GM18499 (cell line): ENCODE measurements around the gene CACNA2D1.
"Not testable (repeated sequence)": the region's sequence is repeated elsewhere in the genome, so short reads cannot be mapped to it uniquely, and the experiment has no call there.

ENCODE experiments used
- ATAC-seq: cut with Tn5 transposase; IDR thresholded peaks from one replicate; pipeline ENCODE4 v1.9.1; 2021; ENCODE audit warnings: moderate number of reproducible peaks; ENCODE audit not compliant: insufficient read depth, unreplicated experiment

Gene CACNA2D1

GRCh38 chr7:82019551-82020475 lies 423.8 kb downstream of the CACNA2D1 start:
- ATAC-seq, result no peak

- ATAC-seq, result no peak
These were observed 425.4 kb downstream of the CACNA2D1 start for GRCh38 chr7:82018226-82018625.

GRCh38 chr7:82017334-82017943 lies 426.1 kb downstream of the CACNA2D1 start:
- no peak for ATAC-seq

- ATAC-seq, result no peak
These were observed 427.8 kb downstream of the CACNA2D1 start for GRCh38 chr7:82015751-82016150.

- not testable (repeated sequence) for ATAC-seq
These were observed 429.0 kb downstream of the CACNA2D1 start for GRCh38 chr7:82014574-82014973.

- ATAC-seq, result no peak
These were observed 431.1 kb downstream of the CACNA2D1 start for GRCh38 chr7:82012453-82012852.

GRCh38 chr7:82010416-82010815 lies 433.2 kb downstream of the CACNA2D1 start:
- ATAC-seq, result no peak

- ATAC-seq, result no peak
These were observed 436.3 kb downstream of the CACNA2D1 start for GRCh38 chr7:82007315-82007714.

GRCh38 chr7:82005056-82005455 lies 438.5 kb downstream of the CACNA2D1 start:
- ATAC-seq, result no peak

GRCh38 chr7:81993186-81993585 lies 450.4 kb downstream of the CACNA2D1 start:
- ATAC-seq, result no peak

GRCh38 chr7:81990395-81990794 lies 453.2 kb downstream of the CACNA2D1 start:
- no peak for ATAC-seq

- no peak for ATAC-seq
These were observed 456.7 kb downstream of the CACNA2D1 start for GRCh38 chr7:81986723-81987470.

- no peak for ATAC-seq
These were observed 460.2 kb downstream of the CACNA2D1 start for GRCh38 chr7:81983406-81983805.

- ATAC-seq, result no peak
These were observed 470.5 kb downstream of the CACNA2D1 start for GRCh38 chr7:81973117-81973516.

GRCh38 chr7:81960026-81960425 lies 483.6 kb downstream of the CACNA2D1 start:
- ATAC-seq, result no peak

GRCh38 chr7:81957517-81957916 lies 486.1 kb downstream of the CACNA2D1 start:
- ATAC-seq, result no peak

GRCh38 chr7:81956520-81956919 lies 487.1 kb downstream of the CACNA2D1 start:
- no peak for ATAC-seq

- ATAC-seq, result no peak
These were observed 494.3 kb downstream of the CACNA2D1 start for GRCh38 chr7:81949306-81949705.

- ATAC-seq, result no peak
These were observed 499.5 kb downstream of the CACNA2D1 start for GRCh38 chr7:81944058-81944457.

GRCh38 chr7:81937091-81937490 lies 506.5 kb downstream of the CACNA2D1 start:
- no peak for ATAC-seq
